NCI-H69 (cell line): Measurements from ENCODE around the gene SNX8.
"Not testable (repeated sequence)": the region's sequence is repeated elsewhere in the genome, so short reads cannot be mapped to it uniquely, and the experiment has no call there.

ENCODE experiments used
- DNase-seq: peaks from one replicate; lab custom pipeline; 2025; lab: John Stamatoyannopoulos, UW

SNX8 gene

GRCh38 chr7:2326951-2327350 lies 12.7 kb upstream of the SNX8 start:
- no peak for DNase-seq

- DNase-seq: no peak
These were observed 10.9 kb upstream of the SNX8 start for GRCh38 chr7:2325162-2325561.

- peak; percentile 78 for DNase-seq
These were observed 6.8 kb upstream of the SNX8 start for GRCh38 chr7:2321020-2321419.

DNA sequence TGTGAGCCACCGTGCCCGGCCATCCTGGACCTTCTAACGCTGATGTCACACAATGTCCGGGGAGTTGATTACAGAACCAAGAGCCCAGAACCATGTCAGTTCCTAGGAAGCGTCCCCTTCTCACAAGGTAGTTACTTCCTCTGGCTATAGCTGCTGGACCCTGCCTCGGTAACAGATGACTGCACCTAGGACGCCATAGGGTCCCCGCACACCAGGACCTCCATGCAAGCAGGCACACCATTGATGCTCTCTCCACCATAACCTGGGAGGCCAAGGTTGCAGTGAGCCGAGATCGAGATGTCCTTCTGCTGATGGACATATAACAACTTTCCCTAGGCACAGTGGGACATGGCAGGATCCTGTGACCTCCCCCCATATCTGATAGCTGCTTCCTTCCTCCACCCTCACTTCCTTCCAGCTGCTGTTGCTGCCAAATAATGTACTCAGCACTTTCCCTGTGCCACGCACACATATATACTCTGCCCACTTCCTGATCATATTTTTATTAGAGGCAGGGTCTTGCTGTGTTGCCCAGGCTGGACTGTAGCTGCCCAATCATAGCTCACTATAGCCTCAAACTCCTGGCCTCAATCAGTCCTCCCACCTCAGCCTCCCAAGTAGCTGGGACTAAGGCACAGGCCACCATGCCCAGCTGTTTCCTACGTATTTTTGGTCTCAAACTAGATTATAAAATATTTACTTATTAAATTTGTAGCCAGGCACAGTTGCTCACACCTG lies 3.5 kb upstream of the SNX8 start:
- DNase-seq: no peak

GRCh38 chr7:2316578-2316977 lies 2.3 kb upstream of the SNX8 start:
- no peak for DNase-seq

- no peak for DNase-seq
These were observed 1.5 kb upstream of the SNX8 start for GRCh38 chr7:2315787-2316186.

- DNase-seq: not testable (repeated sequence)
These were observed 802 bp upstream of the SNX8 start for GRCh38 chr7:2314956-2315530.

GRCh38 chr7:2313450-2314208 lies 612 bp downstream of the SNX8 start:
- peak; percentile 51 for DNase-seq

DNA sequence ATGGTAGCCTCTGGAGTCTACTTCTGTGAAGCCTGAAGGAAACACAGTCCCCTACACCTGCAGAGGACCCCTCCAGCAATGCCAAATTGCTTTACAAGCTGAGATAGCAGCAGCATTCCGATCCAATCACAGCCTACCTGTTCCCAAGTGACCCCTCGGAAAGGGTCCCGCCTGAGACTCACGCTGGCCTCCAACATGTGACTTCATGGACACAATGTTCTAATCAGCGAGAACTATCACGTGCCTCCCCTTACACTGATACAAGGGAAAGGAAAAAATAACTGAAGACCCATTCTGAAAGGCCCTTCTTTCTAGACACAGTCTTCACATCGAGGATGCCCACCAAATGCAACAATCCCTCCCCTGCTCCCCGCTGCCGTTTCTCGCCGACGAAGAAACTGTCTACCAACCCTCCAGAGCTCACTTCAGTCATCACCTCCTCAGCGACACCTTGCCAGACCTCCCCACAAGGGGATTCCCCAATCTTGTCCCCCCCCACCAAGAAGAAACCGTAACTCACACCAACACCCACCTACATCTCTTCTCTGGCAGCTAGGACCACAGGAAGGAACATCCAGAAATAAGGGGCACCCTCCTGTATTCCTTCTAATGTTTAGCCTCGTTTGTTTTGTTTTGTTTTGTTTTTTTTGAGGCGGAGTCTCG lies 1.8 kb downstream of the SNX8 start:
- no peak for DNase-seq

- no peak for DNase-seq
These were observed 4.3 kb downstream of the SNX8 start for GRCh38 chr7:2309889-2310331.

DNA sequence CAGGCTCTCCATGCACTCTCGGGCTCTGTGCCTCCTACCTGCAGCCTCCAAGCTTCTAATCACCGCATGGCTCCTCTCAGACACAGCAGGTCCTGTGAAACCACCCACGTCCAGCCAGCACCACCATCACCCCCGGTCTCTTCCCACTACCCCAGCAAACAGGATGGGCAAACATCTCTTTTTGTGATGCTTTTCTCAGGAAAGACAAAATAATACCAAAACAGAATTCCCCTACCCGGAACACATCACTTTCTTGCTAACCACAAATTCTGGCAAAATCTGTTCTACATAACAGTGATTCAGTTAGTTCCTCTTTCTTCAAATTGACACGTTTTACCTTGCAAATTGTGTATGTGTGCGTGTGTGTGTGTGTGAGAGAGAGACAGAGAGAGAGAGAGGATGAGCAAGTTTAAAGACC lies 6.5 kb downstream of the SNX8 start:
- DNase-seq: no peak

DNA sequence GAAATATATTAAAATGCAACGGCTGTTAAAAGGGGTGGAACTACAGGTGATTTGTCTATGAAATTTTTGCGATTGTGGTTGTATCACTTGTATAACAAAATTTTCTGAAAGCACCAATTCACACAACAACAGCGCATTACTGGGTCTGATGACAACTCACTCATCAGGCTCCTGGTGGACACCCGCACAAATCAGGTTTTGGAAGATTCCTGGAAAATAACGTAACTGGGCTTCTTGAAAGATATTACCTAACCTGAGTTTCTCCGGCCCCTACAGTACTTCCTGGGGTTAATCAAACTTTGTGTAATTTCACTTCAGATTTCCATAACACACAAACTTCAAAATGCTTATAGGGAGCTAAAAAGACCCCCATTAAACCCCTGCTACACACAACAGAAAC lies 7.6 kb downstream of the SNX8 start:
- no peak for DNase-seq

- not testable (repeated sequence) for DNase-seq
These were observed 9.0 kb downstream of the SNX8 start for GRCh38 chr7:2305258-2305657.

DNA sequence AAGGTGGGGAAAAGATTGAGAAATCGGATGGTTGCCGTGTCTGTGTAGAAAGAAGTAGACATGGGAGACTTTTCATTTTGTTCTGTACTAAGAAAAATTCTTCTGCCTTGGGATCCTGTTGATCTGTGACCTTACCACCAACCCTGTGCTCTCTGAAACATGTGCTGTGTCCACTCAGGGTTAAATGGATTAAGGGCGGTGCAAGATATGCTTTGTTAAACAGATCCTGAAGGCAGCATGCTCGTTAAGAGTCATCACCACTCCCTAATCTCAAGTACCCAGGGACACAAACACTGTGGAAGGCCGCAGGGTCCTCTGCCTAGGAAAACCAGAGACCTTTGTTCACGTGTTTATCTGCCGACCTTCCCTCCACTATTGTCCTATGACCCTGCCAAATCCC lies 10.7 kb downstream of the SNX8 start:
- not testable (repeated sequence) for DNase-seq

GRCh38 chr7:2302743-2303397 lies 11.4 kb downstream of the SNX8 start:
- not testable (repeated sequence) for DNase-seq

DNA sequence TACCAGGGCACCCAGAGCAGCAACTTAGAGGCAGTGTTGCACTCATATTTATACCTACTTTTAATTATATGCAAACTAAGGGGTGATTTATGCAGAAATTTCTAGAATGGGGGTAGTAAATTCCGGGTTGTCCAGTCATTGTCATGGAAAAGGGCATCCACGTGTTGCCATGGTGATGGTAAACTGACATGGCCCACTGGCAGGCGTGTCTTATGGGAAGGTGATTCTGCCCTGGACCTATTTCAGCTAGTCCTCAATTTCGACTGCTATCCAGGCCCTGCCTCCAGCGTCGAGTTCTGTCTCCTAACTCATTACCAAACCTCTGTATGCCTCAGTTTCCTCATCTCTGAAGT lies 12.8 kb downstream of the SNX8 start:
- DNase-seq: no peak

GRCh38 chr7:2299870-2300512 lies 14.2 kb downstream of the SNX8 start:
- DNase-seq: no peak

GRCh38 chr7:2299131-2299829 lies 15.0 kb downstream of the SNX8 start:
- no peak for DNase-seq

GRCh38 chr7:2296832-2297231 lies 17.4 kb downstream of the SNX8 start:
- no peak for DNase-seq

- DNase-seq: no peak
These were observed 18.2 kb downstream of the SNX8 start for GRCh38 chr7:2295936-2296620.
